Suprapubic skin (tissue), 4 donors: Measurements from ENCODE around the gene GTF3C5. TPM values are rescaled to one million over a fixed set of nuclear protein-coding genes. Genes with fewer than 3 reads are reported as not detected.
"Not testable (repeated sequence)": the region's sequence is repeated elsewhere in the genome, so short reads cannot be mapped to it uniquely, and the experiment has no call there.

Source experiments
- DNase-seq, 2 donors: peaks; one replicate each; pipeline ENCODE4 v3.0.0-alpha.2; 2019; ENCODE audit warnings: low spot score in 2 of 2
- H3K27ac ChIP-seq: fragments of 200-600 bp; sonication (generic); one replicate; pipeline ENCODE4 v1.5.1; 2019
- H3K27me3 ChIP-seq: fragments of 200-600 bp; sonication (generic); one replicate; pipeline ENCODE4 v1.5.1; 2019
- H3K36me3 ChIP-seq: fragments of 200-600 bp; sonication (generic); one replicate; pipeline ENCODE4 v1.5.1; 2019
- H3K4me1 ChIP-seq: fragments of 200-600 bp; sonication (generic); one replicate; pipeline ENCODE4 v1.5.1; 2019
- H3K4me3 ChIP-seq: fragments of 200-600 bp; sonication (generic); one replicate; pipeline ENCODE4 v1.5.1; 2019; ENCODE audit warnings: mild to moderate bottlenecking
- H3K9me3 ChIP-seq: fragments of 200-600 bp; sonication (generic); one replicate; pipeline ENCODE4 v1.5.1; 2019
- CTCF ChIP-seq, 2 donors: fragments of 200-600 bp in 1 of 2; fragments of 450-650 bp in 1 of 2; sonication (generic) in 1 of 2; IDR thresholded peaks; one replicate each; pipeline ENCODE4 v1.5.1; 2016 to 2019; ENCODE audit warnings: antibody characterized with exemption in 2 of 2, mild to moderate bottlenecking in 1 of 2, moderate library complexity in 1 of 2
- EP300 ChIP-seq: sonication (generic); formaldehyde crosslinking; IDR thresholded peaks from one replicate; pipeline ENCODE4 v1.6.1; 2017; ENCODE audit warnings: antibody characterized with exemption
- POLR2A ChIP-seq, 2 donors: fragments of 450-650 bp; IDR thresholded peaks; one replicate each; pipeline ENCODE4 v1.6.1; 2017; ENCODE audit warnings: antibody characterized with exemption in 2 of 2, mild to moderate bottlenecking in 2 of 2, moderate library complexity in 2 of 2
- POLR2AphosphoS5 ChIP-seq, 3 donors: sonication (generic); formaldehyde crosslinking; IDR thresholded peaks; one replicate each; pipeline ENCODE4 v1.6.1; 2017; ENCODE audit warnings: antibody characterized with exemption in 3 of 3
- WGBS: methylation state at CpG from one replicate; pipeline ENCODE4 v1.1.5; 2018; 5-methylcytosine and 5-hydroxymethylcytosine counted together
- total RNA-seq, 4 donors: library from RNA; depleted of rRNA; stranded (reverse); fragments of >200 nt; gene quantifications; one replicate each; pipeline ENCODE4 v1.1.0, GENCODE V29; 2016

The GTF3C5 gene
- total RNA-seq, 4 donors from 2014 or later: 55.8 to 103 (median 63.1) TPM

- no peaks in the 10 kb centered on the region for H3K27me3 ChIP-seq
- no peak overlapping the region for H3K27ac ChIP-seq
- no peak for TF ChIP-seq CTCF (IDR thresholded peaks at IDR 0.05)
- no peak for TF ChIP-seq POLR2A (IDR thresholded peaks at IDR 0.05)
- no peaks in the 10 kb centered on the region for H3K36me3 ChIP-seq
- H3K9me3 ChIP-seq: no peaks in the 10 kb centered on the region
- DNase-seq: no peak
- H3K4me1 ChIP-seq: no peaks in the 10 kb centered on the region
- no peak overlapping the region for H3K4me3 ChIP-seq
- 92% methylated on average over 4 of the region's 4 CpGs for WGBS
Observed at GRCh38 chr9:133076691-133077090, 45.9 kb downstream of the GTF3C5 start.

- TF ChIP-seq EP300 (no peak), CTCF (IDR thresholded peaks at IDR 0.05) (no peak), POLR2AphosphoS5 (IDR thresholded peaks at IDR 0.05) (no peak), POLR2A (IDR thresholded peaks at IDR 0.05) (no peak)
- Histone ChIP-seq H3K4me3 (no peak overlapping the region), H3K4me1 (no peaks in the 10 kb centered on the region), H3K27ac (no peak overlapping the region), H3K9me3 (no peaks in the 10 kb centered on the region), H3K36me3 (no peaks in the 10 kb centered on the region), H3K27me3 (no peaks in the 10 kb centered on the region)
- 93% methylated on average over 14 of the region's 14 CpGs for WGBS
- no peak for DNase-seq
Observed at GRCh38 chr9:133078486-133078885, 47.7 kb downstream of the GTF3C5 start.

- 75% methylated on average over 7 of the region's 7 CpGs for WGBS
- no peak overlapping the region for H3K27ac ChIP-seq
- TF ChIP-seq POLR2A (IDR thresholded peaks at IDR 0.05) (no peak), EP300 (no peak), POLR2AphosphoS5 (IDR thresholded peaks at IDR 0.05) (no peak), CTCF (IDR thresholded peaks at IDR 0.05) (no peak)
- no peaks in the 10 kb centered on the region for H3K27me3 ChIP-seq
- H3K36me3 ChIP-seq: no peaks in the 10 kb centered on the region
- no peak for DNase-seq
- no peak overlapping the region for H3K4me3 ChIP-seq
- no peaks in the 10 kb centered on the region for H3K9me3 ChIP-seq
- no peaks in the 10 kb centered on the region for H3K4me1 ChIP-seq
Observed at GRCh38 chr9:133080161-133080560, 49.4 kb downstream of the GTF3C5 start.

- not testable (repeated sequence) for H3K9me3 ChIP-seq, DNase-seq, H3K27ac ChIP-seq, H3K36me3 ChIP-seq, H3K27me3 ChIP-seq, H3K4me1 ChIP-seq, H3K4me3 ChIP-seq
- WGBS: 89% methylated on average over 10 of the region's 18 CpGs
Observed at GRCh38 chr9:133080786-133081779, 50.3 kb downstream of the GTF3C5 start.

- H3K36me3 ChIP-seq, H3K4me1 ChIP-seq, DNase-seq, H3K27ac ChIP-seq, H3K27me3 ChIP-seq, H3K4me3 ChIP-seq, H3K9me3 ChIP-seq: not testable (repeated sequence)
- 65% methylated on average over 6 of the region's 12 CpGs for WGBS
Observed at GRCh38 chr9:133081957-133082644, 51.3 kb downstream of the GTF3C5 start.

- H3K4me1 ChIP-seq, H3K9me3 ChIP-seq, H3K27ac ChIP-seq, H3K27me3 ChIP-seq, DNase-seq, H3K36me3 ChIP-seq, H3K4me3 ChIP-seq: not testable (repeated sequence)
- WGBS: 68% methylated on average over 6 of the region's 9 CpGs
Observed at GRCh38 chr9:133083688-133084087, 52.9 kb downstream of the GTF3C5 start.

GRCh38 chr9:133086212-133086860 is 55.5 kb downstream of the GTF3C5 start:
- not testable (repeated sequence) for H3K9me3 ChIP-seq, H3K27ac ChIP-seq, DNase-seq, H3K27me3 ChIP-seq, H3K4me1 ChIP-seq, H3K4me3 ChIP-seq, H3K36me3 ChIP-seq
- WGBS: 90% methylated on average over 10 of the region's 17 CpGs
